NK-92 treated with Interleukin-12 subunit alpha and Interleukin-12 subunit beta, amount 100 ng/mL, for 24 hours (cell line): ENCODE measurements around the gene CHCHD10.

Experiments used
- DNase-seq: peaks from one replicate; lab custom pipeline; 2025; lab: John Stamatoyannopoulos, UW

Gene CHCHD10

GRCh38 chr22:23787600-23787896, 19.8 kb upstream of the CHCHD10 start:
- DNase-seq: no peak

DNA sequence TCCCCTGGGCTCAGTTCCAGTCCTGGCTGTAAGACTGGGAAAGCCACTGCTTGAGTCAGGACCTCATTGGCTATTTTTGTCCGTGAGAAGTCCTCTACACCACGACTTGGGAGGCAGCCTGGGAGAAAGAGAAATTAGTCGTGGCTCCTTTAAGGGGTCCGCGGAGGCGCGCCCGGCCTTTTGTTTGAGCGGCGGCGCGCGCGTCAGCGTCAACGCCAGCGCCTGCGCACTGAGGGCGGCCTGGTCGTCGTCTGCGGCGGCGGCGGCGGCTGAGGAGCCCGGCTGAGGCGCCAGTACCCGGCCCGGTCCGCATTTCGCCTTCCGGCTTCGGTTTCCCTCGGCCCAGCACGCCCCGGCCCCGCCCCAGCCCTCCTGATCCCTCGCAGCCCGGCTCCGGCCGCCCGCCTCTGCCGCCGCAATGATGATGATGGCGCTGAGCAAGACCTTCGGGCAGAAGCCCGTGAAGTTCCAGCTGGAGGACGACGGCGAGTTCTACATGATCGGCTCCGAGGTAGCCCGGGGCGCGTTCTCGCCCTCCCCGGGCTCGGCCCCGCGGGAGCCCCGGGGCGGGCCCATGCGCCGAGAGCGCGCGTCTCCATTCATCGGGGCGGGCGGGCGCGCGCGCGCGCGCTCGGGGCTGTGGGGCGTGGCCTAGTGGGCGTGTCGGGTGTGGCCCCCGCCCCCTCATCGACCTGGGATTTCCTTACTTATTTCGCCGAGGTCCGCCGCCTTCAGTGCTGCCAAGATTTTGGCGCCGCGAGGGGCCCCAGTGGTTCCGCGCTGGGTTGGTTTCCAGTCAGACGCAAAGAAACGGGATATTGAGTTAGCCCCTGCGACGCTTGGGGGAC, 19.2 kb upstream of the CHCHD10 start, which contains the start of gene SMARCB1:
Gene SMARCB1, plus strand, starts transcription at position 215 of the 848 bp plus-strand sequence. Its CDS starts 204 bp downstream, at position 419.
- DNase-seq: peak; percentile 74

DNA sequence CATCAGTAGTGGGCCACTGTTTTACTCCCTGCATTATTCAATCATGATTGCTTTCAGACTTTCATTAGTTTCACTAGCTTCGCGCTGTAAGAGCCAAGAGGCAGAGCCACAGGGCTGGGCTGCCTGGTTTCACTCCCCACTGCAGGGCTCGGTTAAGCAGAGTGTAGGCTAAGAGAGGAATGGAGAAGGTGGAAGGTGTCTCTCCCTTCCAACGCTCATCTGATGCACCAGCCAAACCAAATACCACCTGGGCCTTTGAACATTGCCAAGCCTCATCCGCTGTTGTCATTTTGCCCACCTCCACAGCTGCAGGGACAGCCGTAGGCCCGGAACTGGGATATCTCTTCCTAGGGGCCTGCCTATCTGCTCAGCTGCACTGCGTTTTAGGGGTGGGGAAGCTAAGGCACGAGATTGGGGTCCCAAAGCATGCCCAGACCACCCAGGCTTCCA, 18.5 kb upstream of the CHCHD10 start:
- no peak for DNase-seq

GRCh38 chr22:23784215-23784732, 16.5 kb upstream of the CHCHD10 start:
- DNase-seq: no peak

GRCh38 chr22:23783265-23784150, 15.7 kb upstream of the CHCHD10 start:
- DNase-seq: no peak

- no peak for DNase-seq
Measured at GRCh38 chr22:23782703-23783102, 14.9 kb upstream of the CHCHD10 start.

DNA sequence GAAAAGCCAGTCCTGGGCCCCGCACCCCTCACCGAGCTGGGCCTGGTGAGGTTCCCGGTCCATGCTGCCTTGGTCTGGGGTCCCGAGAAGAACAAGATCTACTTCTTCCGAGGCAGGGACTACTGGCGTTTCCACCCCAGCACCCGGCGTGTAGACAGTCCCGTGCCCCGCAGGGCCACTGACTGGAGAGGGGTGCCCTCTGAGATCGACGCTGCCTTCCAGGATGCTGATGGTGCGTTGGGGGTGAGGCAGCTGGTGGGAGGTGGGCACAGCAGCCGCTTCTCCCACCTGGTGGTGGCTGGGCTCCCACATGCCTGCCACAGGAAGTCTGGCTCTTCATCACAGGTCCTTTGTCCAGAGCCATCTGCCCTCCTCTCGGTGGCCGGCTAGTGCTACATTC, 14.5 kb upstream of the CHCHD10 start:
- no peak for DNase-seq

- no peak for DNase-seq
Measured at GRCh38 chr22:23781511-23782183, 13.9 kb upstream of the CHCHD10 start.

- DNase-seq: no peak
Measured at GRCh38 chr22:23781065-23781464, 13.3 kb upstream of the CHCHD10 start.

DNA sequence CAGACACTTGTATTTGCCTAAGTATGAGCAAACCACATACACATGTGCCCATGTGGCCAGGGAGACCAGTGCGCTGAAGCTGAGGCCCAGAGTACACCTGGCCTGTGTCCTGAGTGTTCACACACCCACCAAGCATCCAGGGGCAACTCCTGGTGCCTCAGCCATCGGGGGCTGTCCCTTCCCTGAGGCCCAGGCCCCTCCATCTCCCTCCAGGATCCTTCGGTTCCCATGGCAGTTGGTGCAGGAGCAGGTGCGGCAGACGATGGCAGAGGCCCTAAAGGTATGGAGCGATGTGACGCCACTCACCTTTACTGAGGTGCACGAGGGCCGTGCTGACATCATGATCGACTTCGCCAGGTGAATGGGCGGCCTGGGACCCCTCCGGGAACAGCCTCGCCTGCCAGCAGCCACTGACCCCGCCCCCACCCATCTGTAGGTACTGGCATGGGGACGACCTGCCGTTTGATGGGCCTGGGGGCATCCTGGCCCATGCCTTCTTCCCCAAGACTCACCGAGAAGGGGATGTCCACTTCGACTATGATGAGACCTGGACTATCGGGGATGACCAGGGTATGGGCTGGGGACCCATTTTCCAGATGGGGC, 12.5 kb upstream of the CHCHD10 start:
- no peak for DNase-seq

DNA sequence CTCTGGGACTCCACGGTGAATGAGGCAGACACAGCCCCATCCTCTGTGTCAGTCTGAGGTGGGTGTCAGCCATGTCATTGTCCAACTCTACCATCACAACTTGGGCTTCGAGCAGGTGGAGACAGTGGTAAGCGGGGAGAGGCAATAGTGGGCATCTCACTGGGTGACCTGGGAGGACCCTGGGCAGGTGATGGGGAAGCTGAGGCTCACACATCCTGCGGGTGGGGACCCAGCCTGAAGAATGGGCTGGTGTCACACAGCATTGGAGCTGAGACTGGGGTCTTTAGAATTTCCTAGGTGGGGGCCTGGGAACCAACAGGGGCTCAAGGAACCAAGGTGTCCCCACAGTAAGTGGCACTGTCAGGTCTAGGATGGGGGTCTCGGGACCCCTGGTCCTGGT, 12.0 kb upstream of the CHCHD10 start:
- no peak for DNase-seq

DNA sequence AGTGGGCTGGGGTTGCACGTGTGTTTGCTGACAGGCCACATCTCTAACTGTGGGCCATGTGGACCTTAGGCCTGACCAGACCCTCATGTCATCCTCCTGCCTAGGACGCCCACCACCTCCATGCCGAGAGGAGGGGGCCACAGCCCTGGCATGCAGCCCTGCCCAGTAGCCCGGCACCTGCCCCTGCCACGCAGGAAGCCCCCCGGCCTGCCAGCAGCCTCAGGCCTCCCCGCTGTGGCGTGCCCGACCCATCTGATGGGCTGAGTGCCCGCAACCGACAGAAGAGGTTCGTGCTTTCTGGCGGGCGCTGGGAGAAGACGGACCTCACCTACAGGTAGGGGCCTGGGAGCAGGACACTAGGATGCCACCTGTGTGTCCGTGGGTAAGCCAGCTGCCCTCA, 11.3 kb upstream of the CHCHD10 start:
- DNase-seq: no peak

GRCh38 chr22:23778577-23778900, 10.8 kb upstream of the CHCHD10 start:
- no peak for DNase-seq

GRCh38 chr22:23777776-23778576, 10.2 kb upstream of the CHCHD10 start:
- no peak for DNase-seq

DNA sequence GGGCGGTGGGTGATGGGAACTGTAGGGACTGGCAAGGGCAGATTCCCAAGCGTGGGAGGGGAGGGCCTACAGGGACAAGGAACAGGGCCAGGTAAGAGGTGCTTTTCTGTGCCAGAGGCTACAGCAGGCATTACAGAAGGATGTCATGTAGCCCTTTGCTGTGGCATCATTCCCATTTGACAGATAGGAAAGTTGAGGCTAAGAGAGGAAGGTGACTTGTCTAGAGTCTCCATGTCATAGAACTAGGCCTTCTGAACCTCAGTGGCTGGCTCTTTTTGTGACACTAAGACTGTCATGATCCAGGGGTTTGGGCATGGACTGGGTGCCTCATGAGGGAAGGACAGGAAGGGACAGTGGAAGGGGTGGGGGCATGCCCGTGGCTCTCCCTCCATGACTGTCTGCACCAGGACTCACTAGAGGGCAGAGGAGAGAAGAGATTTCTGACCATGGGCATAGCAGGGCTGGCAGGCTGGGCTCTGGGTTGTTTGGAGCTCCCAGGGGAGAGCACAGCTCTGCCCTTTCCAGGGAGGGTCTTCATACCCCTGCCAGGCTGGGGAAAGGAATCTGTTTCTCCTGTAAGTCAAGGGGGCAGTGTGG, 8.1 kb upstream of the CHCHD10 start:
- no peak for DNase-seq

DNA sequence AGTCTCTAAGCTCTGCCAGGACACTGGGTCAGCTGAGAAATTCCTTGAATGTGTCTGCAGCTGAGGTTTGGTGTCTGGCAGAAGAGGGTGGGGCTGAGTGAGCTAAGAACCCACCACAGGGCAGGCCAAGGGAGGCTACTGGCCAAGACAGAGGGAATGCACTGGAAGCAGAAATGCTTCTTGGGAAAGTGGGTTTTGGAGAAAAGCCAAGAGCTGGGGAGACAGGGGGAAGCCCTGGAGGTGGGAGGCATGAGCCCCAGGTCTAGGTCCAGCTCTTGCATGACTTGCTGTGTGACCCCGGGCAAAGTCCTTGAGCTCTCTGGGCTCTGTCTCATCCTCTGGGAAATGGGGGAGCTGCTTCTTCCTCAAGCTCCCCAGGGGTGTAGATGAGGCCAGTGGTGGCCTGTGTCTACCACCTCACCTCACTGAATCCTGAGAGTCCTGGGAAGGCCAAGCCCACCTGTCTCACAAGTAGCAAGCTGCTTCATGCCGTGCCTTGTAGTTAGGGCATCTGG, 7.2 kb upstream of the CHCHD10 start:
- DNase-seq: no peak

GRCh38 chr22:23774114-23774921, 6.5 kb upstream of the CHCHD10 start:
- DNase-seq: no peak

GRCh38 chr22:23773483-23774113, 5.8 kb upstream of the CHCHD10 start:
- DNase-seq: no peak
